Measurements from ENCODE around the gene AGL. TPM values are rescaled to one million over a fixed set of nuclear protein-coding genes. Genes with fewer than 3 reads are reported as not detected.

AGL gene
- total and polyA plus RNA-seq, 2 of the 4 experiments (the other 2 are of a cell fraction): 2.4 to 7.0 TPM

DNA sequence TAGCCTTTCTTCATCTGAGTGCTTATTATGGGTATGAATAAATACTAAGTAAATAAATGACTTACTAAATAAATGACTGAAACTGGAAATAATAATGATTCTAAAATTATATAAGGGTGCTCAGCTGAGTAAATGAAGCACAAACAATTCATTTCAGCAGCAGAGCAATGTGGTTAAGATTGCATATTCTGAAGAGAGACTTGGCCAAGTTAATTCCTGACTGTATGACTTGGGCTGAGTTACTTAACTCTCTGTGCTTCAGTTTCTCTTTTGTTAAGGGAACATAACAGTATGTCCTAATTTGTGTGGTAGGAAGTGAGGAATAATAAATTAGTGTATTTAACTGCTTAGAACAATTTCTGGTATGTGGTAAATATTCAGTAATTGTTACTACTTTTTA is 19.1 kb downstream of the AGL start:
- in situ Hi-C loops (cut with MboI; ENCODE audit: low sequenced_read_pairs): no loop called here
- Histone ChIP-seq H3K9me1 (ENCODE audit: insufficient read depth, low read length) (no peaks in the 10 kb centered on the region), H2AK5ac (ENCODE audit: low read depth, low read length) (no peak overlapping the region), H2BK20ac (ENCODE audit: low read depth, low read length) (no peak overlapping the region), H4K8ac (ENCODE audit: low read depth in 2 of 2, low read length in 2 of 2) (no peak overlapping the region), H4K5ac (ENCODE audit: low read depth, low read length) (no peak overlapping the region), H3K56ac (ENCODE audit: extremely low read depth, insufficient read depth, low read length) (no peak overlapping the region), H3K79me1 (ENCODE audit: low read depth in 1 of 2, low read length in 2 of 2) (no peaks in the 10 kb centered on the region), H3K27me3 (ENCODE audit: control insufficient read depth, insufficient read depth, low read length) (no peaks in the 10 kb centered on the region), H3K14ac (replicated peaks; ENCODE audit: low read depth, low read length) (no peak overlapping the region), H2BK5ac (ENCODE audit: low read depth, low read length, poor library complexity, severe bottlenecking) (no peak overlapping the region), H2BK120ac (ENCODE audit: low read depth, low read length) (no peak overlapping the region), H3K18ac (ENCODE audit: low read depth, low read length) (no peak overlapping the region), H2BK15ac (ENCODE audit: low read depth, low read length) (no peak overlapping the region), H4K91ac (ENCODE audit: insufficient read depth, low read depth, low read length) (no peak overlapping the region), H3K9ac (ENCODE audit: low read depth, low read length) (no peak overlapping the region), H4K20me1 (ENCODE audit: insufficient read depth, low read length) (no peaks in the 10 kb centered on the region), H3K4me3 (ENCODE audit: insufficient read depth, low read depth, low read length) (no peak overlapping the region), H3K36me3 (ENCODE audit: control insufficient read depth, insufficient read depth, low read length) (peaks cover 1% of the 10 kb centered on the region; the same call in 1 of the 2 replicates), H3K4me1 (ENCODE audit: control insufficient read depth, insufficient read depth, low read length) (0 out of 2 replicates have a peak, but pooled peaks cover 3% of the 10 kb centered on the region), H2AFZ (replicated peaks; ENCODE audit: low read length, poor library complexity) (no peak overlapping the region), H3K27ac (ENCODE audit: insufficient read depth, low read length) (no peak overlapping the region), H3K23ac (ENCODE audit: low read depth, low read length) (no peak overlapping the region), H2AK9ac (replicated peaks; ENCODE audit: low read depth, low read length, poor library complexity) (no peak overlapping the region), H3K4me2 (ENCODE audit: low read depth, low read length) (peak overlapping the region; percentile 42), H3K9me3 (ENCODE audit: control insufficient read depth, insufficient read depth, low read length) (no peaks in the 10 kb centered on the region), H3K4ac (ENCODE audit: low read depth, low read length) (no peak overlapping the region)
- POLR2A ChIA-PET (ENCODE audit: unreplicated experiment): no interaction called here
- dilution Hi-C loops (cut with HindIII; ENCODE audit: low sequenced_read_pairs, unreplicated experiment): no loop called here
- CTCF ChIA-PET: no interaction called here
- ATAC-seq (ENCODE audit: low read depth): peak; percentile 91
- peak; percentile 55; the same call in 1 of the 2 replicates for TF ChIP-seq CEBPB (IDR thresholded peaks at IDR 0.05; ENCODE audit: low read depth, low read length)
- TF ChIP-seq, protein P1, sequence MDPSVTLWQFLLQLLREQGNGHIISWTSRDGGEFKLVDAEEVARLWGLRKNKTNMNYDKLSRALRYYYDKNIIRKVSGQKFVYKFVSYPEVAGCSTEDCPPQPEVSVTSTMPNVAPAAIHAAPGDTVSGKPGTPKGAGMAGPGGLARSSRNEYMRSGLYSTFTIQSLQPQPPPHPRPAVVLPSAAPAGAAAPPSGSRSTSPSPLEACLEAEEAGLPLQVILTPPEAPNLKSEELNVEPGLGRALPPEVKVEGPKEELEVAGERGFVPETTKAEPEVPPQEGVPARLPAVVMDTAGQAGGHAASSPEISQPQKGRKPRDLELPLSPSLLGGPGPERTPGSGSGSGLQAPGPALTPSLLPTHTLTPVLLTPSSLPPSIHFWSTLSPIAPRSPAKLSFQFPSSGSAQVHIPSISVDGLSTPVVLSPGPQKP (IDR thresholded peaks at IDR 0.05; ENCODE audit: borderline replicate concordance, low read depth, low read length): no peak
- intact Hi-C loops (cut with micrococcal nuclease): no loop called here
- no TSS peak for BruUV-seq (replicated peaks)
- peak; percentile 73 for DNase-seq

Data from IMR-90 (cell line).